Parathyroid adenoma (tissue), 2 donors: ENCODE results near the gene GPC6.

Source experiments
- H2AFZ ChIP-seq: fragments of 300-600 bp; sonication (generic); one replicate; pipeline ENCODE4 v1.7.0; 2017; ENCODE audit warnings: antibody characterized with exemption, mild to moderate bottlenecking
- H3K27ac ChIP-seq: fragments of 300-600 bp; sonication (generic); one replicate; pipeline ENCODE4 v1.7.0; 2017
- H3K27me3 ChIP-seq: fragments of 300-600 bp; sonication (generic); one replicate; pipeline ENCODE4 v1.7.0; 2017; ENCODE audit warnings: low read length; ENCODE audit not compliant: control insufficient read depth, insufficient read depth
- H3K36me3 ChIP-seq: fragments of 300-600 bp; sonication (generic); one replicate; pipeline ENCODE4 v1.7.0; 2017; ENCODE audit warnings: low read length; ENCODE audit not compliant: control insufficient read depth, insufficient read depth
- H3K4me1 ChIP-seq: fragments of 300-600 bp; sonication (generic); one replicate; pipeline ENCODE4 v1.7.0; 2017; ENCODE audit warnings: control low read depth
- H3K4me2 ChIP-seq: fragments of 300-600 bp; sonication (generic); one replicate; pipeline ENCODE4 v1.7.0; 2017; ENCODE audit warnings: low read length
- H3K4me3 ChIP-seq: fragments of 300-600 bp; sonication (generic); one replicate; pipeline ENCODE4 v1.7.0; 2017; ENCODE audit warnings: low read depth, low read length
- H3K79me2 ChIP-seq: fragments of 300-600 bp; sonication (generic); one replicate; pipeline ENCODE4 v1.7.0; 2017; ENCODE audit warnings: control low read depth
- H3K9ac ChIP-seq: fragments of 300-600 bp; sonication (generic); one replicate; pipeline ENCODE4 v1.7.0; 2017; ENCODE audit warnings: mild to moderate bottlenecking
- H3K9me3 ChIP-seq: fragments of 300-600 bp; sonication (generic); one replicate; pipeline ENCODE4 v1.7.0; 2017; ENCODE audit warnings: low read length; ENCODE audit not compliant: control insufficient read depth
- CTCF ChIP-seq: fragments of 300-600 bp; sonication (generic); IDR thresholded peaks from one replicate; pipeline ENCODE4 v1.7.0; 2017; ENCODE audit warnings: antibody characterized with exemption, mild to moderate bottlenecking
- donor health status: primary hyperparathyroidism.

The GPC6 gene

DNA sequence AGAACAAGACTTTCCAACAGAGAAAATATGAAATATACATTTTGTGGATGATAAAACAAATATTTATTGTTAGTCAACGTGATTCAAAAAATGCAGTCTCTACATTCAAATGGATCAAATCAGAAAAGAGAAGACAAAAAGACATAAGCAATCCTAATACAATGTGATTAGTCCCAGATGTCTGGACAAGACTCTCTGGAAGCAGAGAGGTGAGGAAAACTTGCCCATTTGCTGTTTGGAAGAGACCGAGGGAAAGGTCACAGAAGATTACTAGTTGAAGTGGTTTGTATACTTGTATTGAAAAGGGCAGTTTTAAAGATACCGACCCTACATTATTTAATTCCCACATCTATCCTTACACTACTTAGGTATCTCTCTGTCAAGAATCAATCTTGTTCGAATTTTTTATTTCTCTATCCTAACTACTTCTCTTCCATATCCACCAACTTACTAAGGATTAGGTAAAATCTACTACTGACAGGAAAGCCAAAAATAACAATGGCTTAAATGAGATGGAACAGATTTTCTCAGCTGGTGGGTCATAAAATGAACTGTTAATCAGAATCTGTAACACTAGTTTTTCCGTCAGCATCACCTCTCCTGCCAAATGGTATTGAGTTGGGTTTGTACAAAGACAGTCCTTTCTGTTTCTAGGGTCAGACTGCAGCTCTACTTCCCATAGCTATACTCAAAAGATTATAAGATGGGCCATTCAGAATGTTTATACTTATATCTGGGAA is 755.7 kb downstream of the GPC6 start:
- Histone ChIP-seq H3K27me3 (no peaks in the 10 kb centered on the region), H3K4me2 (no peak overlapping the region), H3K79me2 (no peaks in the 10 kb centered on the region), H3K9ac (no peak overlapping the region), H3K4me1 (no peaks in the 10 kb centered on the region), H3K9me3 (no peaks in the 10 kb centered on the region), H3K27ac (no peak overlapping the region), H3K4me3 (no peak overlapping the region), H3K36me3 (no peaks in the 10 kb centered on the region), H2AFZ (no peak overlapping the region)
- no peak for TF ChIP-seq CTCF

- no peaks in the 10 kb centered on the region for H3K79me2 ChIP-seq
- no peaks in the 10 kb centered on the region for H3K36me3 ChIP-seq
- no peak overlapping the region for H3K9ac ChIP-seq
- H3K9me3 ChIP-seq = no peaks in the 10 kb centered on the region
- H3K27me3 ChIP-seq = no peaks in the 10 kb centered on the region
- H3K27ac ChIP-seq = no peak overlapping the region
- no peak overlapping the region for H3K4me3 ChIP-seq
- no peaks in the 10 kb centered on the region for H3K4me1 ChIP-seq
- no peak overlapping the region for H2AFZ ChIP-seq
- H3K4me2 ChIP-seq = no peak overlapping the region
- TF ChIP-seq CTCF = no peak
Measured at GRCh38 chr13:93984052-93984451, 757.4 kb downstream of the GPC6 start.

DNA sequence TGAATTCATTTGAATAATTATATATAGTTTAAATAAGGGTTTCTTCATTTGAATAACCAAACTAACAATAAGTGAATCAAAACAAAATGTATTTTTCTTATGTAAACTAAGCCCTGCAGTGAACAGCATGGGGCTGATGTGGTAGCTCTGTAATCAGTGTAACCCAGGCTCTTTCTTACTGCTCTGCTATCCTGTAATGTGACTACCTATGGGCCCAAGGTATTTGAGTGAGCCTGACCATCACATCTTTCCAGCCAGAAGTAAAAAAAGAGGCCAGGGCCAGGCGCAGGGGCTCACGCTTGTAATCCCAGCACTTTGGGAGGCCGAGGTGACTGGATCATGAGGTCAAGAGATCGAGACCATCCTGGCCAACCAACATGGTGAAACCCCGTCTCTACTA is 758.3 kb downstream of the GPC6 start:
- Histone ChIP-seq H3K27ac (no peak overlapping the region), H3K4me2 (no peak overlapping the region), H3K4me3 (no peak overlapping the region), H3K27me3 (no peaks in the 10 kb centered on the region), H2AFZ (no peak overlapping the region), H3K4me1 (no peaks in the 10 kb centered on the region), H3K36me3 (no peaks in the 10 kb centered on the region), H3K9me3 (no peaks in the 10 kb centered on the region), H3K9ac (no peak overlapping the region), H3K79me2 (no peaks in the 10 kb centered on the region)
- TF ChIP-seq CTCF = no peak

- Histone ChIP-seq H3K27ac (no peak overlapping the region), H3K4me1 (no peaks in the 10 kb centered on the region), H3K4me3 (no peak overlapping the region), H3K4me2 (no peak overlapping the region), H2AFZ (no peak overlapping the region), H3K79me2 (no peaks in the 10 kb centered on the region), H3K36me3 (no peaks in the 10 kb centered on the region), H3K27me3 (no peaks in the 10 kb centered on the region), H3K9me3 (no peaks in the 10 kb centered on the region), H3K9ac (no peak overlapping the region)
- TF ChIP-seq CTCF = no peak
Measured at GRCh38 chr13:93987458-93987857, 760.9 kb downstream of the GPC6 start.

DNA sequence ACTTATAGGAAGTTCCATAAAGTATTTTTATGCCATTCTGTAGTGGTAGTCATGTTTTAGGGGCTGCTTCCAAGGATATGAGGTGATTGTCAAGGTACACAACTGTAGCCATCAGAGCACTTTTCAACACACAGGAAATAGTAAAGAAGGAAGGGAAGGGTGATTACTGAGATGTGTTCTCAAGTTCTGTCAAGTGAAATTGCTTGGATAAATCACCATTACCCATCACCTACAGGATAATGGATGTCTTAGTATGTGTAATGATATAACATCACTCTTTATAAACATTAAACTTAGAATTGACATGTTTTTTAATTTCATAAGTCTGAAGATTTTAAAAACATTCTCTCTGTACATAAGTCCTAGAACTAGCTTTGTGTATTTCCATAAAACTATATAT is 765.0 kb downstream of the GPC6 start:
- H3K4me1 ChIP-seq = no peaks in the 10 kb centered on the region
- H2AFZ ChIP-seq = no peak overlapping the region
- H3K9me3 ChIP-seq = no peaks in the 10 kb centered on the region
- no peak overlapping the region for H3K9ac ChIP-seq
- H3K27me3 ChIP-seq = no peaks in the 10 kb centered on the region
- H3K27ac ChIP-seq = no peak overlapping the region
- H3K79me2 ChIP-seq = no peaks in the 10 kb centered on the region
- no peak overlapping the region for H3K4me3 ChIP-seq
- no peak overlapping the region for H3K4me2 ChIP-seq
- no peak for TF ChIP-seq CTCF
- H3K36me3 ChIP-seq = no peaks in the 10 kb centered on the region
